HG03025 (cell line): ENCODE data around the gene PITPNM2.

Experiments used
- ATAC-seq: cut with Tn5 transposase; IDR thresholded peaks from one replicate; pipeline ENCODE4 v1.9.1; 2021; ENCODE audit warnings: mild to moderate bottlenecking, moderate library complexity; ENCODE audit not compliant: unreplicated experiment, low FRiP score

Gene PITPNM2

DNA sequence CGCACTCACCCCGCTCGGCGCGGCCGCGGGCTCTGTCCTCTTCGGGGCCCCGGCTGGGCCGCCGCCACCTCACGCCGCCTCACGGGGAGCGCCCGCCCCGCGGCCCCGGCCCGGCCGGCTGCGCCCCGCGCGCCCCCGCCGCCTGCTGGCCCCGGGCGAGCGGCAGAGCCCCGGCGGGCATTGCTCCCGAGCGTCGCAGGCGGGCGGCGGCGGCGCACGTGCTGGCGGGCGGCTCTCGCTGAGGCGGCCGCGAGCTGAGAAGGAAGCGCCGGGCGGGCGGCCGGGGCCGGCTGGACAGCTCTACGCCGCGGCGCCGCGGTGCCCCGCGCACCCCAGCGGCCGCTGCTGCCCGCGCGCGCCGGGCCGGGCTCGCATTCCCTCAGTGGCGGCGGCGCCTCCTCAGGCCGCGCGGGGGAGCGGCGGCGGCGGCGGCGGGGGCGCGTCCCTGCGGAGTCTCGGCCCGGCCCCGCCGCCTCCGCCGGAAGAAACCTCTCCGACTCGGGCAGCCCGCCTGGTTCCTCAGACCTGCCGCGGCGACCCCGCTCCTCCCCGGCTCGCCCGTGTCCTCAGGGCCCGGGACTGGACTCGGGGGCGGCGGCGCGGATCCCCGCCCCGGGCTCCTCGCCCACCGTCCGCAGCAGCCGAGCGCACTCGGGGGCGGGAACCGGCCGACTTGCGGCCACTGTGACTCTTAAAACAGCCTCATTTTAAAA lies at the start of gene PITPNM2:
Gene PITPNM2, minus strand, starts transcription at position 347 of the 713 bp plus-strand sequence. CDS start 116,500 bp downstream, outside the sequence.
- ATAC-seq: peak; percentile 47

DNA sequence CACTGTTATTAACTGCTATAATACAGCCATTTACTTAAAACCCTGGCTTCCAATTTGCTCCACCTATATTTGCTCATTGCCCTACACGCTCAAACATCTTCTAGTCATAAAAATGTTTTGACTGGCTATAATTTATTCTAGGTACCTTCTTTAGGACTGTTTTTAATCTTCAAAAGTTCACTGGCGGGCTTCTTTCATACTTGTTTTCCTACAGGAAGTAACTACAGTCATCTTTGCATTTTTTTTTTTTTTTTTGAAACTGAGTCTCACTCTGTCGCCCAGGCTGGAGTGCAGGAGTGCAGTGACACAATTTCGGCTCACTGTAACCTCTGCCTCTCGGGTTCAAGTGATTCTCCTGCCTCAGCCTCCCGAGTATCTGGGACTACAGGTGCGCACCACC lies 49.5 kb upstream of the PITPNM2 start:
- ATAC-seq: no peak

DNA sequence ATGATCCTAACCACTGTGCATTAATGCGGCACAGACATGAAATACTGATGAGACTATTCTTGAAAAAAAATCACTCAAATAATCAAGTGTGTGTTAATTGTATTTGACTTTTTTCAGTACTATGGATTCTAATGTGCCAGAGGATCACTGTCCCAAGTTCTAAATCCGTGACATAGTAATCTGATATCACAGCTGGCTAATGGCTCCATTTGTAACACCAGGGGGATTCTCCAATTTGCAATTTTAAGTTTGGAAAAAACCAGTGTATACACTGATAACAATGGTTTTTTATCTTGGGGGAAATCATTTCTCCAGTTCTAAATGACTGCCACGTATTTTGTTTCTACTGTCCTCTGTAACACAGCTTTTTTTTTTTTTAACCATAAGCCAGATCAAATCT lies 49.0 kb upstream of the PITPNM2 start:
- no peak for ATAC-seq

DNA sequence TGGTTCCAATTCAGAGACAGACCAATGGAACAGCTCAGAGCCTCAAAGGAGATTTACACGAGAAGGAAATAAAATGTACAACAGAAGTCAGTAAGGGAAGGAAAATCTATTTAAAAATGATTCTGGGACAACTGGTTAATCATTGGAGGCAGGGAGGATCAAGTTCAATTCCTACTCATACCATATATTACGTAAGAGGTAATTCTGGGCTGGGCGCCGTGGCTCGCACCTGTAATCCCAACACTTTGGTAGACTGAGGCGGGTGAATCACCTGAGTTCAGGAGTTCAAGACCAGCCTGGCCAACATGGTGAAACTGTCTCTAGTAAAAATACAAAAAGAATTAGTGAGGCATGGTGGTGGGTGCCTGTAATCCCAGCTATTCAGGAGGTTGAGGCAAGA lies 36.7 kb upstream of the PITPNM2 start:
- no peak for ATAC-seq

DNA sequence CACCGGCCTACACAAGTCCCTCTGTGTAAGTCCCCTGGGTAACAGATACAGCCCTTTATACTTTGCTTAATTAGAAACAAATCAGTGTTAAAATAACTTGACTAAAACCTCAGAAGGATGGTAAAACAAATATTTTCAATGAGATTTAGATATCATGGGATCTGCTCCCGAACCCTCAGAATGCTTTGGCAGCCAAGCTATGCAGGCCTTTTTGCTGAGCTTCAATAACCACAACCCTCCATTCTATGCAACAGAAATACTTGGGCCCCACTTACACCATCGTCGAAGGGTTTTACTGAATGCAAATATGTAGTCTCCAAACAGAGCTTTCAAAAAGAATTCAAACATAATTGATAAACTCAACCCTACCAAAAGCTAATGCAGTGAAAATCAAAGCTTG lies 29.3 kb upstream of the PITPNM2 start:
- ATAC-seq: no peak

DNA sequence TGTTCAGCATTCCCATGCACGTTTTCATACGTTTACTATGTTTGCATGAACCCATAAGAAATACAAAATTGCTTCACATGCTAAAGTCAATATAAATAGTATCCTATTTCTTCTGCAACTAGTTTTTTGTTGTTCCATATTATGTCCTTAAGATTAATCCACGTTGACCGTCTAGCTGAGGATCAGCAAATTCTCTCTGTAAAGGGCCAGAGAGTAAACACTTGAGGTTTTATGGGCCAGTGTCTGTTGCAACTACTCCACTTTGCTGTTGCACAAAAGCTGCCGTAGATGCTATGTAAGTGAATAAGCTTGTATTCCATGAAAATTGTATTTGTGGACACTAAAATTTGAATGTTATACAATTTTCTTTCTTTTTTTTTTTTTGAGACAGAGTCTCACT lies 21.1 kb upstream of the PITPNM2 start:
- ATAC-seq: no peak

DNA sequence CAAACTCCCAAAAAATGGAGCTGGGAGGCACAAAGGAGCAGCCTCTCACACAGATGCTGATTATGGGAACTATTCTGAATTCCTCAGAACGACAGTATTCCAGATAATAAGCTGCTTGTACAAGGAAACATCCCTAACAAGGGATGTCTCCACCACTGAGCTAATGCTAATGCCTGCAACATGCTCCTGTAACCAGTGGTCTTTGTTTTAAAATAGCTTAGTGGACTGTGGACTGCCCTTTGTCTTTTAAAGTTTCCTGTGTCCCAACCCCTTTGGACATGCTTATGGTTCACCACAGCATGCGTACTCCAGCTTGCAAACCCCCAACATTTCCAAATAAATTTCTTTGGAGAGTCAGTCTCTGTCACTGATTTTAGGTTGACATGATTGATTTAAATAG lies 16.4 kb upstream of the PITPNM2 start:
- ATAC-seq: no peak

DNA sequence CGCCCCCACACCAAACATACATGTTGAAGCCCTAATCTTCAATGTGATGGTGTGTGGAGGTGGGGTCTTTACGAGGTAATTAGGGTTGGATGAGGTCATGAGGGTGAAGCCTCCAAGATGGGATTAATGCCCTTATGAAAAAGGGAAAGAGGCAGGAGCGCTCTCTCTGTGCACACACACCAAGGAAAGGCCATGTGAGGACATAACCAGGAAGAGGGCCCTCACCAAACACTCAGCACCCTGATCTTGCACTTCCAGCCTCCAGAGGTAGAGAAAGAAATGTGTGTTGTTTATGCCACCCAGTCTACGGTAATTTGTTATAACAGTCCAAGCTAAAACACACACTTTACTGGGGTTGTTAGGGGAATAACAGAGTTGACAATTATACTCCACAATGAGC lies 14.6 kb upstream of the PITPNM2 start:
- ATAC-seq: no peak

DNA sequence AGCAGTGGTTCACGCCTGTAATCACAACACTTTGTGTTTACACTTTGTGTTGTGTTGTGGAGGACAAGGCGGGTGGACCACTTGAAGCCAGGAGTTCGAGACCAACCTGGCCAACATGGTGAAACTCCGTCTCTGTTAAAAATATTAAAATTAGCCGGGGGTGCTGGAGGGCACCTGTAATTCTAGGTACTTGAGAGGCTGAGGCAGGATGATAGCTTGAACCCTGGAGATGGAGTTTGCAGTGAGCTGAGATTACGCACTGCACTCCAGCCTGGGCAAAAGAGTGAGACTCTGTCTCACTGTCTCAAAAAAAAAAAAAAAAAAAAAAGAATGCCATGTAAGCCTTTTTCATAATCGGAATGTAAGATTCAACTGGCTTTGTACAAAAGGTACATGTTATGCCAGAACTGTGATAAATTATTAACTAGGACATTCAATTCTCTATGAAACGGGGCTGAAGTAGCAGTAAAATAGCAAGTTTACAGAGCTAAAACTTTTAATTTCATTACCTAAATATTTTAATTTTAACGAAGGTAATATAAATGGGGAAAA lies 13.9 kb upstream of the PITPNM2 start:
- no peak for ATAC-seq

DNA sequence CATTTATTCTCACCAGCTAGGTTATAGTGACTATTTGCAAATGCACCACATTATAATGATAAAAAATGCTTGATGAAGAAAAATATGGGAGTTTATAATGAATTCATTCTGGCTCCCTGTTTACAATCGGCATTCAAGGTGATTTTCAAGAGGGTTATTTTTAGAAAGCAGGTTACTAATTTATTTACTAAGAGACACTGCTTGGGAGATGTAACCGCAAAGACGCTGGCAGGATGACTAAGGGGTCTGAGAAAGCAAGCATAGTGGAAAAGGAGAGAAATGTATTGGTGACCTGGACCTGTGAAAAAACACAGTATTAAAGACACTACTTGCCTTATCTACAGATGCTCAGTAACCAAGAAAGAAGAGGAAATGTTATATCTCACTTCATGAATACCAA lies 13.3 kb upstream of the PITPNM2 start:
- no peak for ATAC-seq

DNA sequence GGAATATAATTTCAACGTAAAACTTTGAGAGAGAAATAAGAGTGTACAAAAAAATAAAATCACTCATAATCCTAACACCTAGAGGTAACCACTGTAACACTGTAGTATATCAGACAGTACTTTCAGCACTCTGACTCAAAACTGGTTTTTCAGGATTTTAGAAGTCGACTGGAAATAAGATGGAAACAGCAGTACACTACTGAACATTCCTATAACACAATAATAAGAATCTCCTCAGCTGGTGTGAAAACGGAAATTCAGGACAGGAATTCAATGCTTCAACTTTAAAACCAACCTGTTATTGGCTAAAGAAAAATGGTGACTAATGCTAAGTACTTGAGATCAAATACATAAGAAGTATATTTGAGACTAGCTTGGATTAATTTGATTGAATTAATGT lies 12.3 kb upstream of the PITPNM2 start:
- no peak for ATAC-seq

DNA sequence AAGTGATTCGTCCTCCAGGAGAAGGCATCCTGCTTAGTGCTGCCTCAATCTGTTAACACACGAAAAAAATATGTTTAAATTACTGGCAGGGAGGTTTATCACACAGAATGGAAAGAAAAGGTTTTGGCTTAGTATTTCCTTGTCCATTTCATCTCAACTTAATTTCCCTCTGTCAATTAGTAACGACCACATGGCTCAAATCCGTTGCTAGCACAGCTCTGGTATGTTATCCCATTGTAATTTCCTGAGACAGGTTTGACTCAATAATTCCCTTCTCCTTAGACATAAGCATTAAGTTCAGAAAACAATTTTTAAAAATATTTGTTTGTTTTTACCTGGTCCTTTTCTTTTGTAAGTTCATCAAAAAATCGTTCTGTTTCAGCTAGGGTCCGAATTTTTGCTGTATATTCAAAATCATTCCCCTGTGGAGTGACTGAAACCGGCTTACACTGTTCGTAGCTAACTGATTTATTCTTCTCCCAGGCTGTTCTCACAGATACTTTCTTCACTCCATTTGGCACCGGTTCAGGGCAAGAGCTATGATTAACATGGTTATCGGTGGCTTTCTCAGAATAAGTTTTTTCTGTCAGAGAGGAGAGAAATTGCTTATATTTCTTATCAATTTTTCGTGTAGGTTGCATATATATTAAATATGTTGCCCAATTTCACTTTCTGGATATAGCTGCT lies 10.1 kb upstream of the PITPNM2 start:
- no peak for ATAC-seq

DNA sequence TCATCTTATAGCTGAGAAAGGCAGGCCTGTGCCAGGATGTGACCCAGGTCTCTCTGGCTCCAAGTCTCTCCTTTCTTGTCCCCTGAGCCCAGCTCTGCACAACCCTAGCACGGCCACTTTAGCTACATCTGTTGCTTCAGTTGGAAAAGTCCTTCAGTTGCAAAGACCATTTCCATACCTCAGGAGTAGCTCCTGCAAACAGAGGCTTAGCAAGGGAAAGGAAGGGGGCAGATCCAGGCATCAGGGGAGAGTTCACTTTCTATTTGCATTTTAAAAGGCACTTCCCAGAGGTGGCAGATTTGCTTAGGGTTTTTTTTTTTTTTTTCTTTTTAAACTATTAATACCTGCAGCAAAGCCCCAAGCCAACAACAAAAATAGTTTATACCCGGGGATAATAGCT lies 3.0 kb upstream of the PITPNM2 start:
- ATAC-seq: no peak

DNA sequence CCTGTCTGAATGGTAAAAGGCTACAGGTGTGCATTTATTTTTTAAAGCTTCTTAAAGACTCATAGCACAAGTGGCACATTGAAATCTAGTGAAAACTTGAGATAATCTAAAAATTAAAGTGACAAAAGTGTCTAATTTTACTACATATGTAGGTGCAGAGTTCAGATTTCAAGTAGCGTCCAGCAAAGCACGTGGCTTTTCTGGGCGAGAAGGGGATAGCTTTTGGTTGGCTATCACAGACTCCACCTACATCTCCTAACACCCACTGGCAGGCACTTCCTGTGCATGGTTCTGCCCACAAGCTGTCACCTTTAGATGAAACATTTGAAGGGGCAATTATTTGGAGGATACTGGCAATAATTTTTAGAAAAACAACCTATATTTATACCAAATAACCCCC lies 1.9 kb upstream of the PITPNM2 start:
- no peak for ATAC-seq

DNA sequence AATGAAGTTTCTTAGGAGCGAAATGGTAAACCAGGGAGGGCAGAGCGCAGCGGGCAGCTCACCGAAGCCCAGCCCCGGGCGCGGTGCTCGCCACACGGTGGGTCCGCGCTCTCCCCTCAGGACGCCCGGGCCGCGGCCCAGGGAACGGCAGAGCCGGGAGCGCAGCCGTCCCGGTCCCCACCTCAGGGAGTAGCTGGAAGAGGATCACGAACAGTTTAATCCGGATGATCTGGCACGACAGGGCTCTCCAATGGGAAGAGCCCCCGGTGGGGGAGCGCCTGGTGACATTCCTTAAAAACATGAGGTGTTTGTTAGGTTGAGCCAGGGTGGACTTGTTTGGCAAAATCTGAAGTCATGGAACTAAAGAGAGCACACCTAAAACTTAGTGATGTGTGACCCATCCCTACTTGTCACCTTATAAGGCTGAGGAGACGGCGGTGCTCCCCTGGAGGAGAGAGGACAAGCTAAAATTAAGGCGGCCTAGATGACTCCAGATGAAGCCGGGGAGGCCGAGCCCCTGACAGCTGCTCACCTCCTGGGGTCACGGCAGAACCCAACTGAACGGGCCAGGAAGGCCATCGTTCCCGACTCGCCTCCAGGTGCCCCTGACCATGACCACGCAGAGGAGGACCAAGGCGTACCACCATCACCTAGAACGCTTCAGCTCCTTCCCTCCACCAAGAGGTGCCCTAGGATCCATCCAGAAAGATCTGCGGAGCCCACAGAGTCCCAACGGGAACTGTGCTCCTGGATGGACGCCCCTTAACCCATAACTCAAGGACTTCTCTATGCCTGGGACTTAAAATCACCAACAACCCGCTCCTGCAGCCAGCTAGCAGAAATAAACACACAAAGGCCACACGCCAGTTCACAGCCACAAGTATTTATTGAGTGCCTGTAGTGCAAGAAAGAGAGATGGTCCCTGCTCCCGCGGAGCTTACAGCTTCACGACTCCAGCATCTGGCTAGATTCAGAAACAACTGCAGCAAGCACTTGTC lies 866 bp upstream of the PITPNM2 start:
- ATAC-seq: peak; percentile 6

DNA sequence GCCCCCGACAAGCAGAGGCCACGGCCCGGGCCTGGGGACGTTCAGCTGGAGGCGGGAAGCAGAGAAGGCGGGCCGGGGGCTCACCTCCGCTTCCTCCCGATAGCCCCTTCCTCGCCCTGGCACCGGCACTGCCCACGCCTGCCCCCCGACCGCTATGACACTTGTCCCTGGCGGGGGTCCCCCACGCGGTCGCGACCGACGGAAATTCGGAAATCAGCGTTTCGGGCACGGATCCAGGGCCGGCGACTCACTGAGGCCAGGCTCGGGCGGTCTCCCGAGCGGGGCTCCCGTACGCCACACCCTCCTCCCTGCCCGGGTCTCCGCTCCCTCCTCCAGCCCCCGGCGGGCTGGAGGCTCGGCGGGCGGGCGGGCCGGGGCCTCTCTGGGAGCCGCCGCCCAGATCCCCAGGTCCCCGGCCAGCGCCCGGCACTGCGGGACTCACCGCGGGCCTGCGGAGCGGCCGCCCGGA lies 581 bp downstream of the PITPNM2 start:
- ATAC-seq: peak; percentile 6

DNA sequence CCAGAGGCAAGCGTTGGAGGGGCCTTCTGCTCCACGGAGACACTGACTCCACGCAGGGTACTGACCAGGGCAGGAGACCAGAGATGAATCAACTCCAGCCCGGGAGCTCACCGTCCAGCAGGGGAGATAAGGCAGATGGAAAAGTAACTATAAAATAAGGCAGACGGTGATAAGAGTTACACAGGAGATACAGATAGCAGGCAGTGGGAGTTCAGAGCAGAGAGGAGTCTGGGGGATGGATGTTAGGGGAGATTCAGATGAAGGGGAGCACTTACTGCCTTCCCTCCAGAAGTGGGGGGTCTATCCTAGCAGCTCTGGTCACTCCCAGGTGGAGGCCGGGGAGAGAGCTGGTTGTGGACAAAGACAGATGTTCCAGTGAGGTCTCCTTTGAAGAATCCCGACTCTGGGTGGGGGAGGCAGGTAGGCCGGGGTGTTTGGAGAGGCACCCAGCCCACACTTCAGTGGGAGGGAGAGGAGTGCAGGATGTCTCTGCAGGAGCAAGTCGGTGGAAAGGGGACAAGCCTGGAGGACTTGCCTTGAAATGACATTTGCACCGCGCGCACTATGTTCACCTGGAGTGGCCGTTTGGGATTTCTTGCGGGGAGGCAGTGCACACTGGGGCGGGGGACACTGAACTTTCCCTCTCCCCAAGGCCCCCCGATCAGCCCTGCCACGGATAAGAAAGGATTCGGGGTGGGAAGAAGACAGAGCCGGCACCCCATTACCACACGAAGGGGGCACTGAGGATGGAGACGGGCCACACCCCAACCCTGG lies 1.2 kb downstream of the PITPNM2 start:
- ATAC-seq: no peak

DNA sequence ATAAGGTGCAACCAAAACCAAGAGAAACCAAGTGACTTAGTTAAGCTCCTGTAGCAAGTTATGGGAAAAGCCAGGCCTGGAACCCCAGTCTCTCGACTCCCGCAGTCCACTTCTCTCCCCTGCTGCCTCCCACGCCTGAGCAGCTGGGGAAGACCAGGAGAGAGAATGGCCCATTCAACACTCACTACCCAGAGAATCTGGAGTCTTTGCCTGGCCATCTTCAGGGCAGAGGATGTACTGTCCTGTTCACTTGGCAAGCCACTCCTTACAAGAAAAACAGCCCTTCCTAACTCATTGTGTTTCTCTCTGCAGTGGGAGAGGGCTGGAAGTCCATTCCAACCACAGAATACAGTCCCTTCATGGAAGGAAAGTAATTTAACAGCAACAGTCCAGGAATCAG lies 1.8 kb downstream of the PITPNM2 start:
- ATAC-seq: no peak

DNA sequence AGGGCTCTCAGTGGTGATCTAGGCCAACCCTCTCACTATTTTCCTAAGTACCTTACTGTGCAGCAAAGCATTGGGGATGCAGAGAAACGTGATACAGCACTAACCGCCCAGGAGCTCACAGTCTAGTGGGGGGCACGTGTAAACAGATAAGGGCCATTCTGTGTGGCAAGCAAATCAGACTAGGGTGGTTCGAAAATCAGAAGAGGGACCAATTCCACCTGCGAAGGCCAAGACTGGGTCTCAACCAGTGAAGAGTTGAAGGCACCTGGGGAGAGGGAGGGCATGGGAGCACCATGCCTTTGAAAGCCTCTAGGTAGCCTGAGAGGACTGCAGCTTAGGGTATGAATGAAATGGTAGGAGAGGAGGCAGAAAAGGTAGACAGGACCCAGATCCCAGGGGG lies 2.2 kb downstream of the PITPNM2 start:
- no peak for ATAC-seq

DNA sequence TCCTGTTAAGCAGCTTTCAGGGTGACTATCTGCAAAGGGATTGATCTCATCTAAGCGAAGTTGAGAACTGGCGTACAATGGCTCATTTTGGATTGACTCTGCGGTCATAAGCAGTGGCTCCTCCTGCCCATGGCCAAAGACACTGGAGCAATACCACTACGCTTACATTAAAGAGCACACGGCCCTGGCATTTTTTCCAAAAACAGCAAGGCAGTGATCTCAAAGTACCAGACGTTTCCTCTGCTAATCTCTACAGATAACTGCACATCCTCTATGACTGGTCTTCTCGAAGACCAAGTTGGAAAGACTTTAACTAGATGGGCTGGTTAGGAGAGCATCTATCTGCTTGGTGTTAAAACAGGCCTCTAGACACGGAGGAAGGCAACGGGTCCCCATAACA lies 2.7 kb downstream of the PITPNM2 start:
- no peak for ATAC-seq
